GM18498 (cell line): Measurements from ENCODE around the gene INPP4B.

ENCODE experiments used
- ATAC-seq: cut with Tn5 transposase; IDR thresholded peaks from one replicate; pipeline ENCODE4 v1.9.1; 2021; ENCODE audit warnings: mild to moderate bottlenecking, moderate library complexity; ENCODE audit not compliant: unreplicated experiment

The INPP4B gene

GRCh38 chr4:142318280-142318679, 527.8 kb downstream of the INPP4B start:
- no peak for ATAC-seq

- no peak for ATAC-seq
Observed at GRCh38 chr4:142316913-142317312, 529.2 kb downstream of the INPP4B start.

DNA sequence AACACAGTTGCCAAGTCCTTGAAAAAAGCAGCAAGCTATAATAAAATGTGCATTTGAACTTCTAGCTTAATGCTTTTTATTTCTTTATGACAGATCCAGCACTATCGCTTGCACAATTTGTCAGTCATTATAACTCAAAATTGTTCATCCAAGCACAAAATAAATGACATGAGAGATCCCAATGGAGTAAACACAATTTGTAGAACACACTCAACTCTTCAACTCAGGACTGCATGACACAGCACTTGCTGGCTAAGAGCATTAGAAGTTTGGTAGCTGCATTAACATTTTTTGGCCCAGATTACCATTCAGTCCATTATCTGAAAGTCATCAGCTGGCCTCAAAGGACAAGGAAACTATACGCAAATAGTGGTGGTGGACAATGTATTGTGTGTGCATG, 530.1 kb downstream of the INPP4B start:
- no peak for ATAC-seq

GRCh38 chr4:142314686-142315085, 531.4 kb downstream of the INPP4B start:
- no peak for ATAC-seq

- no peak for ATAC-seq
Observed at GRCh38 chr4:142314247-142314646, 531.9 kb downstream of the INPP4B start.

- no peak for ATAC-seq
Observed at GRCh38 chr4:142312391-142312790, 533.7 kb downstream of the INPP4B start.

- no peak for ATAC-seq
Observed at GRCh38 chr4:142311916-142312315, 534.2 kb downstream of the INPP4B start.

DNA sequence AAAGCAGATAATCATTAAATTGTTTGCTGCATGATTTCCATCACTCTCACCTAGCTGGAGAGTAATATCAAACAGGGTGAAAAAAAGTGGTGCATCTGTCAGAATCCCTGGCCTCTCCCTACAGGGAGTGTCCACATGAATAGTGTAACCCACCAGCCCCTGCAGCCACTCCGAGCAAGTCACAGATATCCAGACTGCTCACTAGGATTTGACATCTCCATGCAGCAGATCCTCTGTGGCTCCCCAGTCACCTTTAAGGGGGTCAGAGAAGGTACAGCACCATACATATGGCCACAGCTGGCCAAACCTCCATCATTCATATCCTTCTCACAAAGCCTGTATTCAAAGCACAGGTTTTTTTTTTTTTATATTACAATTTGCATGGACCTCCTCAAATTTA, 536.3 kb downstream of the INPP4B start:
- no peak for ATAC-seq

DNA sequence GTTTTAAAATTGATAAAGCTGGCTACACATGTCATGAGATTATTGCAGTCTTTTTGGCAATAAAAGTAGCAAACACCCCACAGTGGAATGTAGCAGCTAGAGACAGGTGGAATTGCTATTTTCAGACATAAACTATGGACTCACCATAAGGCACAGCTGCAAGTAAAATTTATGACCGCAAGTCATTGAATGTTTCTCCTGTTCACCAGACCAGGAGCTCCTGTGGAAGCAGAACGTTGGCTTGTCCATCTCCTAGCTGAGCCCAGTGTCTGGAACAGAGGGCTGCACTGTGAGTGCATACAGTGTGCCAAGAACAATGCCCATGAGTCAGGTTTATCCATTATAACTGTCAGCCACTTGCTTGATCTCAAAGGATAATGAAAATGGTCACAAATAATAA, 538.2 kb downstream of the INPP4B start:
- no peak for ATAC-seq

GRCh38 chr4:142297313-142297712, 548.8 kb downstream of the INPP4B start:
- no peak for ATAC-seq

GRCh38 chr4:142293536-142293935, 552.6 kb downstream of the INPP4B start:
- no peak for ATAC-seq

- ATAC-seq = no peak
Observed at GRCh38 chr4:142292231-142292630, 553.9 kb downstream of the INPP4B start.

DNA sequence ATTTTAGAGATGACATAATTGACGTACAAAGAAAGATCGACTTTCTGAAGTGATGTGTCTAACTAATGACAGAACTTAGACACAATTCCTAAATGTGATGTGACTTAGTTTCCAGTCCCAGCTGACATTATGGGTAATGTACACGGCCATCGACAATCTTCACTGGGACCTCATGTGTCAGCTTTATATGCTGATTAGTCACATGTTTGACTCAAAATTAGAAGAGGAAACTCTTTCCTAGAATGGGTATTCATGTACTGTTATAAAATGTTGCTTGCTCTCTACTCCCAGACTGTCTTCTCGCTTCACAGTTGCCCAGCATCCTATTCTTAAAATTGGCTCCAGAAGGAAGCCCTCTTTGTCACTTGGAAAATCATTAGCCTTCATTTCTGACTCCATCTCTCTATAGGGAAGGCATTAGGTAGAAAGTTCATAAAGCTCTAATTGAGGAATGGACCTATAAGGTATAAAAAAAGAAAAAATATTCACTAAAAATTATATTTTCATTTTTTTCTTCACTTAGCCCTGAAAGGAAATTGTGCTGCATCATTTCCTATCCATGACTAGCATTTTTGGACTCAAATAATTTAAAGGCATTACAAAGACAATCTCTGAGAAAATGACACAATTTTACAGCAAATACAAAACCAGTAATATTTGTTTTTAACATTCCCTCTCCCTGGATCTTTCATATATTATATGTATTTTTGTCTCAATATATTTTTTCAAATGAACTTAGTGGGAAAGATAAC, 554.6 kb downstream of the INPP4B start:
- ATAC-seq = no peak

- no peak for ATAC-seq
Observed at GRCh38 chr4:142287371-142287770, 558.7 kb downstream of the INPP4B start.

- no peak for ATAC-seq
Observed at GRCh38 chr4:142285222-142285583, 560.9 kb downstream of the INPP4B start.

DNA sequence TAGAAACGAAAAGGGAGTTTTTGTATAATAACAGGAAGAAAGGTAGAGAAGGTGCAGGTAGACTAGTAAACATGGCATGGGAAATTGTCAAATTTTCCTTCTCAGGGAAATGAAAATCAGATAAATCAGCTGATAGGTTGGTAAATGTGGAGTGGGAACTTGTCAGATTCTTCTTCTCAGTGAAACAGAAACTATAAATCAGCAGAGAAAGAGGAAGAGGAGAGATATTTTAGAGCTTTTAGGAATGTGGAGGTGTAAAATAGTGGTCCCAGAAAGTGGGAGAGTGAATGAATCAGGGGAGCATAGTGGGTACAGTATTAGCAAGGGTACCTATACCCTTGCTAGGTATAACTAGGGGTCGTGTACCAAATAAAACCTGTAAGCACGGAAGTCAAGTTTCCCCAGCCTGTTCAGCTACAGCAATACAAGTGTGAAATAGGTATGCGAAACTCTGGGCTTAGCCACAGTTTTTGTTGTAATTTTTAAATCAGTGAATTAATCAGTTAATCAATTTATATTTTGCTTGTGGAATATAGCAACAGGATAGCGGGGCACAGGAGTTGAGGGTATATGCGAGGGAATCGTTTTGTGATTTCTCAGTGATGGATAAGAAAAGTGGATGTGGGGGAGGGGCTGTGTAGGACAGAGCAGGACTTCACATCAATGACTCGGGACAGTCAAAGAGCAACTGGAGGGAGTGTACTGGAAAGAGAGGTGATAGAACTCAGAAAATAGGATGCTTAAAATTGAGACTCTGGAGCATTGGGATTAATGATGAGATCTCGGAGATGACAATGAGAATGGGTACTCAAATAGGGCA, 561.5 kb downstream of the INPP4B start:
- ATAC-seq = no peak

- ATAC-seq = no peak
Observed at GRCh38 chr4:142282870-142283431, 563.1 kb downstream of the INPP4B start.

DNA sequence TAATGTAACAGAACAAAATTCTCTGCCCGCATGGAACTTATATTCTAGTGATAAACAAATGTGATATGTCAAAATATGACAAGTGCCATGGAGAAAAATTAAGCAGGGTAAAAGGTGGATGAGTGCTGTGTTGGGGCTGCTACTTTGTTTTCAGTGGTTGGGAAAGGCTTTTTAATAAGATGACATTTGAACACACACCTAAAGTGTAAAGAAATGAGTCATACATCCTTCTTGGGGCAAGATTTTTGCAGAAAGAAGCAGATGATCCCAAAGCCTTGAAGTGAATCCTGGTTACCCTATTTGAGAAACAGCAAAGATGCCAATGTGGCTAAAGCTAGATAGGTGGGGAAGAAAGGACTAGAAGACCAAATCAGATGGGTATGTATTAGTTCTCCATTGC, 564.1 kb downstream of the INPP4B start:
- ATAC-seq = no peak

DNA sequence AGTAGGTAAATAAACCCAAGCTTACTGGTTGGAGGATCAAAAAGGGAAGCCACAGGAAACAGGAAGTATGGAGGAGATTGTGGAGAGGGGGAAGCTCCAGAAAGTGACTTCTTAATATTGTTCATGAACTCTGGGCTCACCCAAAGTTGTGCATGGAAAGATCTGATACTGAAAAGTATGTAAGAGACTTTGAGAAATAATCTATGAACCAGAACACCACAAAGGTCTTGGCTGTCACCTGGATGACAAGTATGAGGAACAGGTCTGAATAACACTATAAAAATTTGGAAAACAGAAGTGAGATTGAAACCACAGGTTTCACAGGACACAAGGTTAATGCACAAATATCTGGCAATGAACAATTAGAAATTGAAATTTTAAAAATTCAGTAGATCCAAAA, 567.4 kb downstream of the INPP4B start:
- no peak for ATAC-seq

- no peak for ATAC-seq
Observed at GRCh38 chr4:142278171-142278570, 567.9 kb downstream of the INPP4B start.

DNA sequence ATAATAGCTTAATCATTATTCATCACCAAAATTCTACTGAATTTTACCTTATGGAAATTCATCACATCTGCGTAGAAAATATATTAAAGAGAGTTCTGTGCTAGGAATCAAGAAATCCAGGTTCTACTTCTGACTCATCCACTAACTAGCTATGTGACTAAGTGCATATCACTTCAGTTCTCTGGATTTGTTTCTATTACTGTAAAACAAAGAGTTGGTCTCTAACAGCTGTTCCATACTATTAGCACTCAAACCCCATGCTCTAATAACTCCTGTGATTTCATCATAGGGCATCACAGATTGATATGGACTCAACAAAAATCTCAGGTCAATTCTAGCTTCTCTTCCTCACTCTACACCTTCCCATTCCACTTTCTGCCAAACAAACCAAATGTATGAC, 572.0 kb downstream of the INPP4B start:
- no peak for ATAC-seq

GRCh38 chr4:142272452-142272851, 573.6 kb downstream of the INPP4B start:
- ATAC-seq = no peak
